Ovary (tissue), 3 donors: ENCODE data around the gene MYO1E.

Experiments used
- POLR2A ChIP-seq: fragments of 450-650 bp; IDR thresholded peaks from one replicate; pipeline ENCODE4 v1.6.1; 2017; ENCODE audit warnings: antibody characterized with exemption, mild to moderate bottlenecking, moderate library complexity
- TF ChIP-seq, protein P1 (sequence below), 3 donors: fragments of 450-650 bp in 2 of 3; fragments of 200-600 bp in 1 of 3; IDR thresholded peaks; one replicate each; pipeline versions ENCODE4 v1.5.1 to v1.8.0; 2016 to 2022; ENCODE audit warnings: antibody characterized with exemption in 3 of 3, mild to moderate bottlenecking in 1 of 3
- donor health status: DM: no; HTN: no; CAD: no.

DNA sequence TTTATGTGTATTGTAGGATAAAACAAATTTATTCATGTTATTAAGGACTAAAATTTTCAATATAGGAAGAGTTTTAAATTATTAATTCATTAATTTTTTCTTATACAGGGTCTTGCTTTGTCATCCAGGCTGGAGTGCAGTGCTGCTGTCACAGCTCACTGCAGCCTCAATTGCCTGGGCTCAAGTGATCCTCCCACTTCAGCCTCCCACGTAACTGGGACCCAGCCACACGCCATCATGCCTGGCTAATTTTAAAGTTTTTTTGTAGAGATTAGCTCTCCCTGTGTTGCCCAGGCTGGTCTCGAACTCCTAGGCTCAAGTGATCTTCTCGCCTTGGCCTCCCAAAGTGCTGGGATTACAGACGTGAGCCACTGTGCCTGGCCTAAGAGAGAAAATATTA lies 253.0 kb downstream of the MYO1E start:
- TF ChIP-seq, protein P1, sequence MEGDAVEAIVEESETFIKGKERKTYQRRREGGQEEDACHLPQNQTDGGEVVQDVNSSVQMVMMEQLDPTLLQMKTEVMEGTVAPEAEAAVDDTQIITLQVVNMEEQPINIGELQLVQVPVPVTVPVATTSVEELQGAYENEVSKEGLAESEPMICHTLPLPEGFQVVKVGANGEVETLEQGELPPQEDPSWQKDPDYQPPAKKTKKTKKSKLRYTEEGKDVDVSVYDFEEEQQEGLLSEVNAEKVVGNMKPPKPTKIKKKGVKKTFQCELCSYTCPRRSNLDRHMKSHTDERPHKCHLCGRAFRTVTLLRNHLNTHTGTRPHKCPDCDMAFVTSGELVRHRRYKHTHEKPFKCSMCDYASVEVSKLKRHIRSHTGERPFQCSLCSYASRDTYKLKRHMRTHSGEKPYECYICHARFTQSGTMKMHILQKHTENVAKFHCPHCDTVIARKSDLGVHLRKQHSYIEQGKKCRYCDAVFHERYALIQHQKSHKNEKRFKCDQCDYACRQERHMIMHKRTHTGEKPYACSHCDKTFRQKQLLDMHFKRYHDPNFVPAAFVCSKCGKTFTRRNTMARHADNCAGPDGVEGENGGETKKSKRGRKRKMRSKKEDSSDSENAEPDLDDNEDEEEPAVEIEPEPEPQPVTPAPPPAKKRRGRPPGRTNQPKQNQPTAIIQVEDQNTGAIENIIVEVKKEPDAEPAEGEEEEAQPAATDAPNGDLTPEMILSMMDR (IDR thresholded peaks at IDR 0.05) = no peak
- no peak for TF ChIP-seq POLR2A
